Esophagus squamous epithelium (tissue), 4 donors: ENCODE data around the gene ATP8A2.

Source experiments
- CTCF ChIP-seq, 6 experiments: fragments of 450-650 bp in 4 of 6; fragments of 200-600 bp in 2 of 6; sonication (generic) in 2 of 6; IDR thresholded peaks; one replicate each; pipeline ENCODE4 v1.5.1; 2016 to 2019; ENCODE audit warnings: antibody characterized with exemption in 6 of 6, mild to moderate bottlenecking in 4 of 6, moderate library complexity in 4 of 6
- POLR2A ChIP-seq, 4 donors: fragments of 450-650 bp; IDR thresholded peaks; one replicate each; pipeline ENCODE4 v1.6.1; 2017; ENCODE audit warnings: antibody characterized with exemption in 4 of 4, mild to moderate bottlenecking in 4 of 4, moderate library complexity in 3 of 4

- TF ChIP-seq POLR2A (IDR thresholded peaks at IDR 0.05) (no peak), CTCF (IDR thresholded peaks at IDR 0.05) (no peak)
These were observed 75.6 kb downstream of the ATP8A2 start for GRCh38 chr13:25447396-25447795.
